HCT116 (cell line): ENCODE data around the gene CUX1. TPM values are rescaled to one million over a fixed set of nuclear protein-coding genes. Genes with fewer than 3 reads are reported as not detected.

Experiments used
- ATAC-seq: fragments of 200-7000 bp; cut with Tn5 transposase; 2 replicates; pipeline ENCODE4 v1.9.1; 2020; ENCODE audit warnings: mild to moderate bottlenecking, moderate library complexity
- BruUV-seq: library from RNA; stranded (reverse); fragments of 400-500 nt; replicated peaks from 2 replicates; lab custom pipeline; 2021; lab: Mats Ljungman, UMichigan
- CTCF ChIA-PET: fragments of 300-600 bp; sonication (Branson Sonifier 250); formaldehyde crosslinking; loops from one replicate; lab custom pipeline; 2021; ENCODE audit warnings: antibody characterized with exemption; lab: Charles Lee
- POLR2A ChIA-PET: fragments of 300-600, 350-600 bp; sonication (Branson Sonifier 250); formaldehyde crosslinking; loops from one replicate; lab custom pipeline; 2021; ENCODE audit warnings: antibody characterized with exemption; lab: Charles Lee
- RAD21 ChIA-PET, 2 experiments: fragments of 300-600 bp; sonication (Branson Sonifier 250); formaldehyde crosslinking; loops; one replicate each; lab custom pipeline; 2023; ENCODE audit warnings: low total read pairs in 2 of 2; ENCODE audit not compliant: uncharacterized antibody in 2 of 2, unreplicated experiment in 2 of 2, low non-redundant PET in 1 of 2; lab: Charles Lee
- DNase-seq: peaks from one replicate; pipeline ENCODE4 v3.0.0-alpha.2; 2010; ENCODE audit warnings: low read depth, low spot score
- H2AFZ ChIP-seq: fragments of 200-600 bp; shearing (Covaris generic), sonication (generic); 2 replicates; pipeline ENCODE4 v1.6.1; 2017; ENCODE audit warnings: low read depth, mixed run types, mixed read lengths, antibody characterized with exemption, low read length; ENCODE audit not compliant: poor library complexity, severe bottlenecking
- H3K27ac ChIP-seq: 2 replicates; pipeline ENCODE4 v1.5.1; 2012; ENCODE audit warnings: low read depth, low read length
- H3K27me3 ChIP-seq: fragments of 200-600 bp; sonication (generic); 2 replicates; pipeline ENCODE4 v1.6.1; 2016; ENCODE audit warnings: mixed run types, low read length, mixed read lengths; ENCODE audit not compliant: insufficient read depth
- H3K36me3 ChIP-seq, 2 experiments: fragments of 200-500 bp in 1 of 2; fragments of 200-600 bp in 1 of 2; sonication (Bioruptor generic) in 1 of 2; sonication (generic) in 1 of 2; 2 replicates each; pipeline versions ENCODE4 v1.5.1 to v1.6.1; 2014 to 2016; ENCODE audit warnings: low read length in 2 of 2, inconsistent platforms in 1 of 2, mixed read lengths in 1 of 2, mixed run types in 1 of 2; ENCODE audit not compliant: insufficient read depth in 2 of 2, control insufficient read depth in 1 of 2
- H3K4me1 ChIP-seq, 2 experiments: fragments of 200-600 bp in 1 of 2; sonication (generic) in 1 of 2; 2 replicates each; pipeline versions ENCODE4 v1.5.1 to v1.6.1; 2012 to 2017; ENCODE audit warnings: low read length in 2 of 2, inconsistent platforms in 1 of 2, mild to moderate bottlenecking in 1 of 2, mixed read lengths in 1 of 2, mixed run types in 1 of 2, moderate library complexity in 1 of 2; ENCODE audit not compliant: insufficient read depth in 2 of 2, control insufficient read depth in 1 of 2
- H3K4me2 ChIP-seq: fragments of 200-600 bp; sonication (generic); 2 replicates; pipeline ENCODE4 v1.6.1; 2017; ENCODE audit warnings: mixed run types, low read length, mixed read lengths
- H3K4me3 ChIP-seq, 2 experiments: fragments of 200-600 bp in 1 of 2; sonication (generic) in 1 of 2; replicated peaks in 1 of 2; 2 replicates each; pipeline ENCODE4 v1.5.1; 2011 to 2016; ENCODE audit warnings: low read length in 2 of 2, control low read depth in 1 of 2, low read depth in 1 of 2, mild to moderate bottlenecking in 1 of 2, mixed read lengths in 1 of 2, mixed run types in 1 of 2
- H3K79me2 ChIP-seq: fragments of 200-600 bp; sonication (generic); 2 replicates; pipeline ENCODE4 v1.6.1; 2017; ENCODE audit warnings: mild to moderate bottlenecking, mixed run types, low read length, moderate library complexity, mixed read lengths; ENCODE audit not compliant: insufficient read depth
- H3K9ac ChIP-seq: fragments of 200-600 bp; sonication (generic); 2 replicates; pipeline ENCODE4 v1.6.1; 2016; ENCODE audit warnings: low read length, mixed read lengths
- H3K9me2 ChIP-seq: fragments of 200-600 bp; sonication (generic), shearing (Covaris generic); 2 replicates; pipeline ENCODE4 v1.6.1; 2017; ENCODE audit warnings: mixed run types, mild to moderate bottlenecking, moderate library complexity; ENCODE audit not compliant: insufficient read depth
- H3K9me3 ChIP-seq, 2 experiments: fragments of 200-500 bp in 1 of 2; fragments of 200-600 bp in 1 of 2; sonication (Bioruptor generic) in 1 of 2; sonication (generic) in 1 of 2; 2 replicates each; pipeline ENCODE4 v1.6.1; 2014 to 2017; ENCODE audit warnings: low read length in 2 of 2, mixed read lengths in 2 of 2, inconsistent platforms in 1 of 2, low read depth in 1 of 2, mild to moderate bottlenecking in 1 of 2, mixed run types in 1 of 2, moderate library complexity in 1 of 2; ENCODE audit not compliant: control insufficient read depth in 1 of 2, insufficient read depth in 1 of 2
- H4K20me1 ChIP-seq: fragments of 200-600 bp; sonication (generic), shearing (Covaris generic); 2 replicates; pipeline ENCODE4 v1.6.1; 2017; ENCODE audit warnings: mixed run types, mild to moderate bottlenecking, moderate library complexity; ENCODE audit not compliant: insufficient read depth
- ATF3 ChIP-seq: IDR thresholded peaks from 2 replicates; pipeline ENCODE4 v1.6.1; 2012
- CBX3 ChIP-seq: IDR thresholded peaks from 2 replicates; pipeline ENCODE4 v1.6.1; 2012; ENCODE audit warnings: low read depth
- CEBPB ChIP-seq: IDR thresholded peaks from 2 replicates; pipeline ENCODE4 v1.6.1; 2012; ENCODE audit warnings: low read depth
- CTCF ChIP-seq, 3 experiments: fragments of 200-600 bp in 1 of 3; sonication (generic) in 1 of 3; IDR thresholded peaks in 2 of 3; conservative IDR thresholded peaks in 1 of 3; 2 replicates each; pipeline ENCODE4 v1.5.1; 2012 to 2017; ENCODE audit warnings: low read depth in 2 of 3, low read length in 2 of 3, antibody characterized with exemption in 1 of 3, borderline replicate concordance in 1 of 3, control low read depth in 1 of 3, mild to moderate bottlenecking in 1 of 3, mixed read lengths in 1 of 3, mixed run types in 1 of 3, moderate library complexity in 1 of 3; ENCODE audit not compliant: insufficient read depth in 1 of 3
- EGR1 ChIP-seq: IDR thresholded peaks from 2 replicates; pipeline ENCODE4 v1.6.1; 2012; ENCODE audit warnings: low read depth
- ELF1 ChIP-seq: IDR thresholded peaks from 2 replicates; pipeline ENCODE4 v1.6.1; 2012; ENCODE audit warnings: low read depth, borderline replicate concordance
- EZH2phosphoT487 ChIP-seq: fragments of 200-600 bp; IDR thresholded peaks from 2 replicates; pipeline ENCODE4 v1.6.1; 2018; ENCODE audit warnings: antibody characterized with exemption, borderline replicate concordance
- FOSL1 ChIP-seq: IDR thresholded peaks from 2 replicates; pipeline ENCODE4 v1.6.1; 2012; ENCODE audit warnings: low read depth
- JUND ChIP-seq: IDR thresholded peaks from 2 replicates; pipeline ENCODE4 v1.6.1; 2012
- MAX ChIP-seq: IDR thresholded peaks from 2 replicates; pipeline ENCODE4 v1.6.1; 2012
- POLR2A ChIP-seq: IDR thresholded peaks from 2 replicates; pipeline ENCODE4 v1.7.0; 2011; ENCODE audit warnings: borderline replicate concordance; ENCODE audit not compliant: insufficient read depth, insufficient read length; ENCODE audit errors: extremely low read depth
- POLR2AphosphoS5 ChIP-seq: IDR thresholded peaks from 2 replicates; pipeline ENCODE4 v1.6.1; 2011; ENCODE audit warnings: mild to moderate bottlenecking, low read depth, low read length, moderate library complexity
- REST ChIP-seq: IDR thresholded peaks from 2 replicates; pipeline ENCODE4 v1.6.1; 2012; ENCODE audit warnings: low read depth
- SIN3A ChIP-seq: IDR thresholded peaks from 2 replicates; pipeline ENCODE4 v1.6.1; 2012; ENCODE audit warnings: low read depth
- SP1 ChIP-seq: IDR thresholded peaks from 2 replicates; pipeline ENCODE4 v1.6.1; 2012; ENCODE audit warnings: low read depth
- SRF ChIP-seq: IDR thresholded peaks from 2 replicates; pipeline ENCODE4 v1.6.1; 2012; ENCODE audit warnings: low read depth
- TCF7L2 ChIP-seq: IDR thresholded peaks from 2 replicates; pipeline ENCODE4 v1.7.0; 2011; ENCODE audit warnings: borderline replicate concordance, inconsistent platforms; ENCODE audit not compliant: insufficient read depth, insufficient read length; ENCODE audit errors: extremely low read depth
- ZFX ChIP-seq: fragments of 450-650 bp; IDR thresholded peaks from 2 replicates; pipeline ENCODE4 v1.6.1; 2017
- ZNF274 ChIP-seq: fragments of 200-500 bp; sonication (Bioruptor generic); IDR thresholded peaks from 2 replicates; pipeline ENCODE4 v1.6.1; 2014; ENCODE audit warnings: mild to moderate bottlenecking, low read depth, low read length, inconsistent platforms
- intact Hi-C: fragments of 100-400 bp; cut with micrococcal nuclease; formaldehyde crosslinking; loops from 2 replicates; pipeline ENCODE4 v1.10.0; 2022
- total RNA-seq: library from RNA; stranded (reverse); gene quantifications from one replicate; pipeline ENCODE4 v1.2.1, GENCODE V29; 2021; ENCODE audit not compliant: unreplicated experiment

Gene CUX1
- total RNA-seq, 1 experiment from 2014 or later, result 68.9 TPM

- Histone ChIP-seq H3K9me2 (no peaks in the 10 kb centered on the region), H2AFZ (no peak overlapping the region), H3K4me3 (no peak overlapping the region), H3K9ac (no peak overlapping the region), H3K9me3 (no peaks in the 10 kb centered on the region), H3K27me3 (no peaks in the 10 kb centered on the region), H3K4me2 (no peak overlapping the region), H4K20me1 (no peaks in the 10 kb centered on the region), H3K36me3 (no peaks in the 10 kb centered on the region; a peak in 2 of 4 replicates), H3K27ac (no peak overlapping the region), H3K4me1 (no peaks in the 10 kb centered on the region), H3K79me2 (no peaks in the 10 kb centered on the region)
- RAD21 ChIA-PET, result no interaction called here
- TF ChIP-seq POLR2AphosphoS5, result no peak
- TF ChIP-seq EZH2phosphoT487, result no peak
- no peak for TF ChIP-seq ATF3
- TF ChIP-seq POLR2A, result no peak
- TF ChIP-seq REST, result no peak
- no peak for TF ChIP-seq TCF7L2
- no peak for TF ChIP-seq ELF1
- TF ChIP-seq EGR1, result no peak
- no peak for TF ChIP-seq SRF
- no peak for TF ChIP-seq SIN3A
- TF ChIP-seq JUND, result no peak
- no peak for TF ChIP-seq ZFX
- no peak for TF ChIP-seq CEBPB
- no peak for TF ChIP-seq CBX3
- no peak for TF ChIP-seq SP1
- no peak for TF ChIP-seq MAX
- TF ChIP-seq FOSL1, result no peak
- no peak for TF ChIP-seq ZNF274
- TF ChIP-seq CTCF (IDR thresholded peaks at IDR 0.05 in 2 of 3, conservative IDR thresholded peaks at IDR 0.05 in 1 of 3; ENCODE audit: borderline replicate concordance in 1 of 3, insufficient read depth in 1 of 3, low read depth in 2 of 3, low read length in 2 of 3), result no peak
- no peak for DNase-seq
- no peak for ATAC-seq
- CTCF ChIA-PET, result no interaction called here
- intact Hi-C loops, result no loop called here
- BruUV-seq, result no TSS peak
- POLR2A ChIA-PET, result no interaction called here
Observed at GRCh38 chr7:102185796-102186195, 368.4 kb downstream of the CUX1 start.
